GM13977 (cell line): Measurements from ENCODE around the gene NCSTN.

ENCODE experiments used
- DNase-seq: peaks from one replicate; pipeline ENCODE4 v3.0.0; 2012; ENCODE audit warnings: low spot score
- CTCF ChIP-seq: IDR thresholded peaks from 2 replicates; pipeline ENCODE4 v1.5.1; 2012; ENCODE audit warnings: mild to moderate bottlenecking, control low read depth; ENCODE audit not compliant: insufficient read depth; ENCODE audit errors: extremely low read depth, missing control alignments
- in situ Hi-C: fragments of 300-500 bp; cut with MboI; formaldehyde crosslinking; loops from one replicate; pipeline ENCODE4 v1.12.0; 2022; ENCODE audit warnings: low sequenced_read_pairs, low pct_unique_long_range_greater_than_20kb, mixed read lengths, inconsistent platforms; ENCODE audit not compliant: unreplicated experiment

Gene NCSTN

GRCh38 chr1:160407839-160408801 is 64.9 kb downstream of the NCSTN start:
- DNase-seq = no peak
- TF ChIP-seq CTCF = no peak
- in situ Hi-C loops = loop anchor here (25.0 kb wide), 2 partner anchors 429 to 554 kb away; partner anchors contain the start of gene ITLN2
